HCT116 (cell line): ENCODE data around the gene PLA2R1.

Source experiments
- CEBPB ChIP-seq: IDR thresholded peaks from 2 replicates; pipeline ENCODE4 v1.6.1; 2012; ENCODE audit warnings: low read depth
- POLR2A ChIP-seq: IDR thresholded peaks from 2 replicates; pipeline ENCODE4 v1.7.0; 2011; ENCODE audit warnings: borderline replicate concordance; ENCODE audit not compliant: insufficient read depth, insufficient read length; ENCODE audit errors: extremely low read depth
- RAD21 ChIP-seq: IDR thresholded peaks from 2 replicates; pipeline ENCODE4 v1.6.1; 2012; ENCODE audit warnings: low read depth, mild to moderate bottlenecking
- SRF ChIP-seq: IDR thresholded peaks from 2 replicates; pipeline ENCODE4 v1.6.1; 2012; ENCODE audit warnings: low read depth
- TF ChIP-seq, protein P1 (sequence below): IDR thresholded peaks from 2 replicates; pipeline ENCODE4 v1.6.1; 2011; ENCODE audit warnings: mild to moderate bottlenecking, low read length, moderate library complexity; ENCODE audit not compliant: insufficient replicate concordance; ENCODE audit errors: extremely low read depth
- TF ChIP-seq, protein P2 (sequence below), 3 experiments: fragments of 200-600 bp in 1 of 3; sonication (generic) in 1 of 3; IDR thresholded peaks in 2 of 3; conservative IDR thresholded peaks in 1 of 3; 2 replicates each; pipeline ENCODE4 v1.5.1; 2012 to 2017; ENCODE audit warnings: low read depth in 2 of 3, low read length in 2 of 3, antibody characterized with exemption in 1 of 3, borderline replicate concordance in 1 of 3, control low read depth in 1 of 3, mild to moderate bottlenecking in 1 of 3, mixed read lengths in 1 of 3, mixed run types in 1 of 3, moderate library complexity in 1 of 3; ENCODE audit not compliant: insufficient read depth in 1 of 3
- TF ChIP-seq, protein P3 (sequence below): IDR thresholded peaks from 2 replicates; pipeline ENCODE4 v1.6.1; 2012

DNA sequence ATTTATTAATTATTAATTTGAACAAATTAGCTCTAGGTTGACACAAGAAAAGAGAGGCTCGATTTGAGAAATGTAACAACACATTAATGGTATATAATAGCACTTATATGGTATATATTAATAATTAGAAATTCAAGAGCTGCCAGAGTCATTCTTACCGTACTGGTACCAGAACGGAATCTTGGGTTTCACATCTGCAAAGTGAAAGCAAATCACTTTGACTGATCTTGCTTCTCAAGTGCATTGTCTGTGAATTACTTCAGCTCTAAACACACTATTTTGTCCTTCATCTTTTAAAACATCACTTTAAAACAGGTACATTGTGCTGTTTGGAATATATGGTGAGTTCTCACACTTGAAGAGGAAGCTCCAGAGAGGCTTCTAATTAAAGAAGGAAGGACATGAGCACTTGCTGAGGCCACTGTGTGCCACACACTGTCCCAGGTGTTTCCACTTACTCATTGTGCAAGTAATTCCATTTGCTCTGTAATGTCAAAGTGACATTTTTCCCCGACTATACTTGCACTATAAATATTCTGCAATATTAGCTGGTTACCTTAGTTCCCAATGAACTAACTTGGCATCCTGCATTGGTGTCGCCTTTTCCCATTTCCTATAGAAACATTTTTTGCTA, 85.8 kb downstream of the PLA2R1 start:
- TF ChIP-seq, protein P1, sequence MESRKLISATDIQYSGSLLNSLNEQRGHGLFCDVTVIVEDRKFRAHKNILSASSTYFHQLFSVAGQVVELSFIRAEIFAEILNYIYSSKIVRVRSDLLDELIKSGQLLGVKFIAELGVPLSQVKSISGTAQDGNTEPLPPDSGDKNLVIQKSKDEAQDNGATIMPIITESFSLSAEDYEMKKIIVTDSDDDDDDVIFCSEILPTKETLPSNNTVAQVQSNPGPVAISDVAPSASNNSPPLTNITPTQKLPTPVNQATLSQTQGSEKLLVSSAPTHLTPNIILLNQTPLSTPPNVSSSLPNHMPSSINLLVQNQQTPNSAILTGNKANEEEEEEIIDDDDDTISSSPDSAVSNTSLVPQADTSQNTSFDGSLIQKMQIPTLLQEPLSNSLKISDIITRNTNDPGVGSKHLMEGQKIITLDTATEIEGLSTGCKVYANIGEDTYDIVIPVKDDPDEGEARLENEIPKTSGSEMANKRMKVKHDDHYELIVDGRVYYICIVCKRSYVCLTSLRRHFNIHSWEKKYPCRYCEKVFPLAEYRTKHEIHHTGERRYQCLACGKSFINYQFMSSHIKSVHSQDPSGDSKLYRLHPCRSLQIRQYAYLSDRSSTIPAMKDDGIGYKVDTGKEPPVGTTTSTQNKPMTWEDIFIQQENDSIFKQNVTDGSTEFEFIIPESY: no peak
- no peak for TF ChIP-seq POLR2A
- no peak for TF ChIP-seq CEBPB
- TF ChIP-seq, protein P2, sequence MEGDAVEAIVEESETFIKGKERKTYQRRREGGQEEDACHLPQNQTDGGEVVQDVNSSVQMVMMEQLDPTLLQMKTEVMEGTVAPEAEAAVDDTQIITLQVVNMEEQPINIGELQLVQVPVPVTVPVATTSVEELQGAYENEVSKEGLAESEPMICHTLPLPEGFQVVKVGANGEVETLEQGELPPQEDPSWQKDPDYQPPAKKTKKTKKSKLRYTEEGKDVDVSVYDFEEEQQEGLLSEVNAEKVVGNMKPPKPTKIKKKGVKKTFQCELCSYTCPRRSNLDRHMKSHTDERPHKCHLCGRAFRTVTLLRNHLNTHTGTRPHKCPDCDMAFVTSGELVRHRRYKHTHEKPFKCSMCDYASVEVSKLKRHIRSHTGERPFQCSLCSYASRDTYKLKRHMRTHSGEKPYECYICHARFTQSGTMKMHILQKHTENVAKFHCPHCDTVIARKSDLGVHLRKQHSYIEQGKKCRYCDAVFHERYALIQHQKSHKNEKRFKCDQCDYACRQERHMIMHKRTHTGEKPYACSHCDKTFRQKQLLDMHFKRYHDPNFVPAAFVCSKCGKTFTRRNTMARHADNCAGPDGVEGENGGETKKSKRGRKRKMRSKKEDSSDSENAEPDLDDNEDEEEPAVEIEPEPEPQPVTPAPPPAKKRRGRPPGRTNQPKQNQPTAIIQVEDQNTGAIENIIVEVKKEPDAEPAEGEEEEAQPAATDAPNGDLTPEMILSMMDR (IDR thresholded peaks at IDR 0.05 in 2 of 3, conservative IDR thresholded peaks at IDR 0.05 in 1 of 3; ENCODE audit: borderline replicate concordance in 1 of 3, insufficient read depth in 1 of 3, low read depth in 2 of 3, low read length in 2 of 3): no peak
- TF ChIP-seq, protein P3, sequence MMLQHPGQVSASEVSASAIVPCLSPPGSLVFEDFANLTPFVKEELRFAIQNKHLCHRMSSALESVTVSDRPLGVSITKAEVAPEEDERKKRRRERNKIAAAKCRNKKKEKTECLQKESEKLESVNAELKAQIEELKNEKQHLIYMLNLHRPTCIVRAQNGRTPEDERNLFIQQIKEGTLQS: no peak
- TF ChIP-seq SRF: no peak
- TF ChIP-seq RAD21: no peak
